ENCODE results near the gene MPG. TPM values are rescaled to one million over a fixed set of nuclear protein-coding genes. Genes with fewer than 3 reads are reported as not detected.

The MPG gene
- total RNA-seq, 1 experiment from 2014 or later = 144 TPM

GRCh38 chr16:66309-67182, 11.5 kb upstream of the MPG start:
- no peak for DNase-seq (ENCODE audit: low spot score)

GRCh38 chr16:67183-67791, 10.7 kb upstream of the MPG start:
- DNase-seq (ENCODE audit: low spot score) = no peak

- DNase-seq (ENCODE audit: low spot score) = no peak
Observed at GRCh38 chr16:67884-68789, 9.9 kb upstream of the MPG start.

GRCh38 chr16:69181-69580, 8.8 kb upstream of the MPG start:
- no peak for DNase-seq (ENCODE audit: low spot score)

GRCh38 chr16:71210-71539, 6.8 kb upstream of the MPG start:
- DNase-seq (ENCODE audit: low spot score) = no peak

GRCh38 chr16:71540-72401, 6.3 kb upstream of the MPG start:
- DNase-seq (ENCODE audit: low spot score) = peak; percentile 88

- peak; percentile 55 for DNase-seq (ENCODE audit: low spot score)
Observed at GRCh38 chr16:72561-73548, 5.2 kb upstream of the MPG start, which contains the start of gene RHBDF1. Gene RHBDF1, minus strand, starts transcription at chr16:72631. Its CDS starts 7,616 bp downstream, at chr16:65015.

- DNase-seq (ENCODE audit: low spot score) = no peak
Observed at GRCh38 chr16:74051-74746, 3.8 kb upstream of the MPG start.

GRCh38 chr16:74747-75334, 3.2 kb upstream of the MPG start:
- no peak for DNase-seq (ENCODE audit: low spot score)

- DNase-seq (ENCODE audit: low spot score) = peak; percentile 81
Observed at GRCh38 chr16:75580-76501, 2.2 kb upstream of the MPG start.

- peak; percentile 95 for DNase-seq (ENCODE audit: low spot score)
Observed at GRCh38 chr16:76535-77272, 1.3 kb upstream of the MPG start.

GRCh38 chr16:77273-77806, 685 bp upstream of the MPG start:
- no peak for DNase-seq (ENCODE audit: low spot score)

- no peak for DNase-seq (ENCODE audit: low spot score)
Observed at GRCh38 chr16:78444-79150, 572 bp downstream of the MPG start.

GRCh38 chr16:79151-80054, 1.4 kb downstream of the MPG start:
- DNase-seq (ENCODE audit: low spot score) = no peak

GRCh38 chr16:83060-83603, 5.1 kb downstream of the MPG start:
- no peak for DNase-seq (ENCODE audit: low spot score)
